K562 (cell line): Measurements from ENCODE around the gene LRRC27. TPM values are rescaled to one million over a fixed set of nuclear protein-coding genes. Genes with fewer than 3 reads are reported as not detected.
A peak's percentile ranks its signal among the peaks of the same experiment; 100 is the strongest.

Source experiments
- ATAC-seq: fragments of 200-7000 bp; cut with Tn5 transposase; 3 replicates; pipeline ENCODE4 v1.9.1; 2020; ENCODE audit warnings: moderate library complexity
- BruUV-seq: library from RNA; stranded (reverse); fragments of 400-500 nt; replicated peaks from 2 replicates; lab custom pipeline; 2021; lab: Mats Ljungman, UMichigan
- CTCF ChIA-PET: fragments of 300-600 bp; formaldehyde crosslinking; extraction: SDS; loops from one replicate; lab custom pipeline; 2021; ENCODE audit warnings: low intra/inter-chr PET ratio; lab: Yijun Ruan, JAX
- POLR2A ChIA-PET: fragments of 300-600, 350-650 bp; sonication (Branson Sonifier 250); formaldehyde crosslinking; extraction: SDS; loops from one replicate; lab custom pipeline; 2021; ENCODE audit warnings: antibody characterized with exemption, inconsistent platforms; lab: Yijun Ruan, JAX
- DNase-seq, 4 experiments: peaks; one replicate each; pipeline versions ENCODE4 v3.0.0 to v3.0.0-alpha.2; 2011 to 2018; ENCODE audit warnings: low spot score in 3 of 4, mixed read lengths in 3 of 4; ENCODE audit errors: extremely low read depth in 1 of 4
- FAIRE-seq: peaks from 2 replicates; lab custom pipeline; 2011; peaks lifted over from hg19 to GRCh38; lab: Jason Lieb, UNC
- H2AFZ ChIP-seq: 2 replicates; pipeline ENCODE4 v1.6.0; 2011; ENCODE audit warnings: low read depth, low read length, control low read depth, inconsistent platforms
- H3K27ac ChIP-seq: fragments of 200-600 bp; 3 replicates; pipeline ENCODE4 v1.8.0; 2011; ENCODE audit warnings: low read depth, mild to moderate bottlenecking, control low read depth, inconsistent platforms, low read length, moderate library complexity, mixed read lengths; ENCODE audit errors: extremely low read depth
- H3K27me3 ChIP-seq, 2 experiments: fragments of 300-600 bp in 1 of 2; 2 replicates in 1 of 2; 3 replicates in 1 of 2; pipeline versions ENCODE4 v1.6.0 to v1.8.0; 2011; ENCODE audit warnings: inconsistent platforms in 2 of 2, low read length in 2 of 2, mild to moderate bottlenecking in 1 of 2, mixed read lengths in 1 of 2, moderate library complexity in 1 of 2; ENCODE audit not compliant: control insufficient read depth in 2 of 2, insufficient read depth in 2 of 2
- H3K36me3 ChIP-seq: fragments of 300-600 bp; 3 replicates; pipeline ENCODE4 v1.8.0; 2011; ENCODE audit warnings: mild to moderate bottlenecking, low read length, inconsistent platforms; ENCODE audit not compliant: control insufficient read depth, insufficient read depth
- H3K4me1 ChIP-seq, 2 experiments: fragments of 200-600 bp in 1 of 2; replicated peaks in 1 of 2; 2 replicates in 1 of 2; 3 replicates in 1 of 2; pipeline versions ENCODE4 v1.5.1 to v1.8.0; 2011; ENCODE audit warnings: inconsistent platforms in 2 of 2, low read length in 2 of 2, mild to moderate bottlenecking in 1 of 2, mixed read lengths in 1 of 2, moderate library complexity in 1 of 2; ENCODE audit not compliant: control insufficient read depth in 2 of 2, insufficient read depth in 2 of 2
- H3K4me2 ChIP-seq: 2 replicates; pipeline ENCODE4 v1.6.1; 2011; ENCODE audit warnings: low read length, control low read depth, inconsistent platforms, mixed read lengths; ENCODE audit not compliant: insufficient read depth
- H3K4me3 ChIP-seq: fragments of 200-600 bp; sonication (generic), shearing (Covaris generic); 2 replicates; pipeline ENCODE4 v1.5.1; 2016; ENCODE audit warnings: control low read depth, inconsistent platforms
- H3K79me2 ChIP-seq: fragments of 200-600 bp; 3 replicates; pipeline ENCODE4 v1.8.0; 2011; ENCODE audit warnings: low read length, inconsistent platforms; ENCODE audit not compliant: control insufficient read depth, insufficient read depth
- H3K9ac ChIP-seq, 2 experiments: 2 replicates each; pipeline versions ENCODE4 v1.6.0 to v1.6.1; 2011; ENCODE audit warnings: low read depth in 2 of 2, low read length in 2 of 2, control low read depth in 1 of 2, inconsistent platforms in 1 of 2, mild to moderate bottlenecking in 1 of 2, mixed read lengths in 1 of 2; ENCODE audit not compliant: insufficient read depth in 1 of 2
- H3K9me1 ChIP-seq: one replicate; pipeline ENCODE4 v1.6.0; 2011; ENCODE audit warnings: inconsistent platforms, mild to moderate bottlenecking, low read length, moderate library complexity; ENCODE audit not compliant: control insufficient read depth, insufficient read depth
- H3K9me3 ChIP-seq: replicated peaks from 2 replicates; pipeline ENCODE4 v1.5.1; 2011; ENCODE audit warnings: low read depth, low read length, inconsistent platforms; ENCODE audit not compliant: control insufficient read depth, insufficient read depth
- H4K20me1 ChIP-seq: replicated peaks from 2 replicates; pipeline ENCODE4 v1.6.1; 2011; ENCODE audit warnings: low read length, inconsistent platforms, mixed read lengths; ENCODE audit not compliant: control insufficient read depth, insufficient read depth
- CCNT2 ChIP-seq: IDR thresholded peaks from 2 replicates; pipeline ENCODE4 v1.6.1; 2011; ENCODE audit warnings: borderline replicate concordance, low read depth, mild to moderate bottlenecking, moderate library complexity, mixed read lengths, low read length; ENCODE audit not compliant: insufficient read length; ENCODE audit errors: extremely low read depth
- GTF2F1 ChIP-seq: IDR thresholded peaks from 2 replicates; pipeline ENCODE4 v1.6.1; 2011; ENCODE audit warnings: low read depth, low read length, improper control_type of control experiment
- MTA1 ChIP-seq: fragments of 450-650 bp; IDR thresholded peaks from 2 replicates; pipeline ENCODE4 v1.6.1; 2017; ENCODE audit warnings: borderline replicate concordance
- MXI1 ChIP-seq: IDR thresholded peaks from 2 replicates; pipeline ENCODE4 v1.6.1; 2011; ENCODE audit warnings: low read depth, mild to moderate bottlenecking, improper control_type of control experiment, low read length
- NFYB ChIP-seq: IDR thresholded peaks from 2 replicates; pipeline ENCODE4 v1.6.1; 2011; ENCODE audit warnings: mild to moderate bottlenecking, moderate library complexity; ENCODE audit not compliant: insufficient read length; ENCODE audit errors: extremely low read depth
- POLR2AphosphoS5 ChIP-seq: IDR thresholded peaks from 2 replicates; pipeline ENCODE4 v1.6.1; 2011; ENCODE audit warnings: mild to moderate bottlenecking, low read depth, low read length, moderate library complexity; ENCODE audit not compliant: control insufficient read depth, insufficient read depth
- RFX1 ChIP-seq: fragments of 450-650 bp; IDR thresholded peaks from 2 replicates; pipeline ENCODE4 v1.6.1; 2016; ENCODE audit warnings: mild to moderate bottlenecking, moderate library complexity
- YY1 ChIP-seq, 3 experiments: IDR thresholded peaks; 2 replicates each; pipeline ENCODE4 v1.6.1; 2011; ENCODE audit warnings: low read length in 2 of 3, mild to moderate bottlenecking in 2 of 3, moderate library complexity in 2 of 3, borderline replicate concordance in 1 of 3, control low read depth in 1 of 3, low read depth in 1 of 3; ENCODE audit not compliant: insufficient read depth in 3 of 3, insufficient replicate concordance in 2 of 3, control insufficient read depth in 1 of 3, insufficient read length in 1 of 3; ENCODE audit errors: extremely low read depth in 1 of 3
- ZNF274 ChIP-seq: IDR thresholded peaks from 2 replicates; pipeline ENCODE4 v1.6.1; 2011; ENCODE audit warnings: low read depth, mild to moderate bottlenecking, low read length, moderate library complexity, borderline replicate concordance
- WGBS: fragments of 100-300 bp; shearing (Covaris generic); methylation state at CpG from one replicate; pipeline ENCODE4 v1.1.6; 2016; ENCODE audit warnings: low coverage, mixed read lengths; ENCODE audit not compliant: insufficient coverage; ENCODE audit errors: missing lambda C conversion rate; 5-methylcytosine and 5-hydroxymethylcytosine counted together
- in situ Hi-C: fragments of 300-500 bp; cut with MboI; formaldehyde crosslinking; loops from 4 replicates; pipeline ENCODE4 v1.15.0; 2018; ENCODE audit warnings: inconsistent platforms, mixed read lengths
- intact Hi-C: fragments of 100-400 bp; cut with micrococcal nuclease; formaldehyde crosslinking; loops from 2 replicates; pipeline ENCODE4 v1.14.2; 2022
- polyA plus RNA-seq, 8 experiments: library from polyadenylated mRNA; depleted of rRNA in 4 of 8; stranded (reverse) in 5 of 8; unstranded in 3 of 8; fragments of >200 nt; fragmentation: Nextera tagmentation in 2 of 8; fragmentation: Illumina TruSeq in 1 of 8; extraction: Ambion mirVana in 2 of 8; extraction: Trizol in 1 of 8; gene quantifications; 2 replicates each; pipeline versions ENCODE4 v1.2.1 to v1.2.3, GENCODE V29; 2011 to 2014; ENCODE audit warnings: inconsistent platforms in 1 of 8, missing spikeins in 1 of 8
- total RNA-seq, 7 experiments: library from RNA; depleted of rRNA in 6 of 7; stranded (reverse); fragments of >200 nt in 6 of 7; fragmentation: Illumina TruSeq in 2 of 7; extraction: Trizol in 2 of 7; gene quantifications; 2 replicates each; pipeline versions ENCODE4 v1.2.1 to v1.2.3, GENCODE V29; 2011 to 2021; ENCODE audit warnings: low replicate concordance in 1 of 7
- TF ChIP-seq, protein P1 (sequence below): sonication (generic); formaldehyde crosslinking; IDR thresholded peaks from 2 replicates; pipeline ENCODE4 v1.5.0; 2020; ENCODE audit warnings: missing genetic modification reagents
- TF ChIP-seq, protein P2 (sequence below): sonication (generic); formaldehyde crosslinking; IDR thresholded peaks from 2 replicates; pipeline ENCODE4 v1.8.0; 2023; ENCODE audit warnings: mild to moderate bottlenecking, missing genetic modification reagents
- TF ChIP-seq, protein P3 (sequence below): fragments of 450-650 bp; conservative IDR thresholded peaks from 2 replicates; pipeline ENCODE4 v1.6.1; 2016; ENCODE audit warnings: missing genetic modification characterization, low read depth, mild to moderate bottlenecking, control low read depth, missing compliant biosample characterization
- TF ChIP-seq, protein P4 (sequence below): fragments of 450-650 bp; formaldehyde crosslinking; IDR thresholded peaks from 2 replicates; pipeline ENCODE4 v1.4.0; 2020; ENCODE audit warnings: mild to moderate bottlenecking, moderate library complexity
- TF ChIP-seq, protein P5 (sequence below): fragments of 250-450 bp; sonication (Bioruptor Pico); IDR thresholded peaks from 2 replicates; pipeline ENCODE4 v1.8.0; 2022; ENCODE audit warnings: moderate library complexity, mild to moderate bottlenecking, inconsistent platforms

The LRRC27 gene
- total and polyA plus RNA-seq, 9 of the 15 experiments (the other 6 are each of a cell fraction or from before 2014, with no cell fraction given), result 0.10 to 2.7 (median 1.4) TPM

DNA sequence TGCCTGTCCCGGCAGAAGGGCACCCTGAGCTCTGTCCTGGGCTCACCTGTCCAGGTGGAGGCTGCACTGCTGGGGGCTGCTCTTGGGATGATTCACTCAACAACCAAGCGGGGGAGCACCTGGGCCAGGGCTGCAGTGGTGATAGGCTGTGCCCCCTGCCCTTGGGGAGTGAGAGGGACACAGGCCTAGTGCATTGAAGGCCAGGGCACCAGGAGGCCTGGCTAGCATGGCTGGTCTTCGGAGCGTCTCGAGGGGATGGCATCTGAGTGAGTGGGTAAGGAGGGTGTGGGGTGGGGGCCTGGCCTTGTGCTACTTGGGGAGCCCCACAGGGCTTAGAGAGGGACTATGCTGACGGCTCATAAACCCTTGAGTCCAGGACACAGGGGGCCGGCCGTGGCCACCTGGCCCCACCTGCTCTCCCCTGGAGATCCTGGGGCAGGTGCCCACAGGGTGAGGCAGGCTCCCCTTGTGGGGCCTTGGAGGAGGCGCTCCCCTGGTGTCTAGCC is 68.1 kb downstream of the LRRC27 start:
- in situ Hi-C loops, result no loop called here
- FAIRE-seq (no peak), ATAC-seq (no peak)
- TF ChIP-seq, protein P1, sequence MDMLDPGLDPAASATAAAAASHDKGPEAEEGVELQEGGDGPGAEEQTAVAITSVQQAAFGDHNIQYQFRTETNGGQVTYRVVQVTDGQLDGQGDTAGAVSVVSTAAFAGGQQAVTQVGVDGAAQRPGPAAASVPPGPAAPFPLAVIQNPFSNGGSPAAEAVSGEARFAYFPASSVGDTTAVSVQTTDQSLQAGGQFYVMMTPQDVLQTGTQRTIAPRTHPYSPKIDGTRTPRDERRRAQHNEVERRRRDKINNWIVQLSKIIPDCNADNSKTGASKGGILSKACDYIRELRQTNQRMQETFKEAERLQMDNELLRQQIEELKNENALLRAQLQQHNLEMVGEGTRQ (CRISPR knock-in tag), result no peak
- TF ChIP-seq POLR2AphosphoS5, result no peak
- TF ChIP-seq, protein P2, sequence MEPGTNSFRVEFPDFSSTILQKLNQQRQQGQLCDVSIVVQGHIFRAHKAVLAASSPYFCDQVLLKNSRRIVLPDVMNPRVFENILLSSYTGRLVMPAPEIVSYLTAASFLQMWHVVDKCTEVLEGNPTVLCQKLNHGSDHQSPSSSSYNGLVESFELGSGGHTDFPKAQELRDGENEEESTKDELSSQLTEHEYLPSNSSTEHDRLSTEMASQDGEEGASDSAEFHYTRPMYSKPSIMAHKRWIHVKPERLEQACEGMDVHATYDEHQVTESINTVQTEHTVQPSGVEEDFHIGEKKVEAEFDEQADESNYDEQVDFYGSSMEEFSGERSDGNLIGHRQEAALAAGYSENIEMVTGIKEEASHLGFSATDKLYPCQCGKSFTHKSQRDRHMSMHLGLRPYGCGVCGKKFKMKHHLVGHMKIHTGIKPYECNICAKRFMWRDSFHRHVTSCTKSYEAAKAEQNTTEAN (CRISPR knock-in tag), result no peak
- TF ChIP-seq, protein P3, sequence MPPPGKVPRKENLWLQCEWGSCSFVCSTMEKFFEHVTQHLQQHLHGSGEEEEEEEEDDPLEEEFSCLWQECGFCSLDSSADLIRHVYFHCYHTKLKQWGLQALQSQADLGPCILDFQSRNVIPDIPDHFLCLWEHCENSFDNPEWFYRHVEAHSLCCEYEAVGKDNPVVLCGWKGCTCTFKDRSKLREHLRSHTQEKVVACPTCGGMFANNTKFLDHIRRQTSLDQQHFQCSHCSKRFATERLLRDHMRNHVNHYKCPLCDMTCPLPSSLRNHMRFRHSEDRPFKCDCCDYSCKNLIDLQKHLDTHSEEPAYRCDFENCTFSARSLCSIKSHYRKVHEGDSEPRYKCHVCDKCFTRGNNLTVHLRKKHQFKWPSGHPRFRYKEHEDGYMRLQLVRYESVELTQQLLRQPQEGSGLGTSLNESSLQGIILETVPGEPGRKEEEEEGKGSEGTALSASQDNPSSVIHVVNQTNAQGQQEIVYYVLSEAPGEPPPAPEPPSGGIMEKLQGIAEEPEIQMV (tag), result no peak
- no peak for TF ChIP-seq CCNT2
- TF ChIP-seq RFX1, result no peak
- no peak for TF ChIP-seq MXI1
- TF ChIP-seq GTF2F1, result no peak
- TF ChIP-seq, protein P4, sequence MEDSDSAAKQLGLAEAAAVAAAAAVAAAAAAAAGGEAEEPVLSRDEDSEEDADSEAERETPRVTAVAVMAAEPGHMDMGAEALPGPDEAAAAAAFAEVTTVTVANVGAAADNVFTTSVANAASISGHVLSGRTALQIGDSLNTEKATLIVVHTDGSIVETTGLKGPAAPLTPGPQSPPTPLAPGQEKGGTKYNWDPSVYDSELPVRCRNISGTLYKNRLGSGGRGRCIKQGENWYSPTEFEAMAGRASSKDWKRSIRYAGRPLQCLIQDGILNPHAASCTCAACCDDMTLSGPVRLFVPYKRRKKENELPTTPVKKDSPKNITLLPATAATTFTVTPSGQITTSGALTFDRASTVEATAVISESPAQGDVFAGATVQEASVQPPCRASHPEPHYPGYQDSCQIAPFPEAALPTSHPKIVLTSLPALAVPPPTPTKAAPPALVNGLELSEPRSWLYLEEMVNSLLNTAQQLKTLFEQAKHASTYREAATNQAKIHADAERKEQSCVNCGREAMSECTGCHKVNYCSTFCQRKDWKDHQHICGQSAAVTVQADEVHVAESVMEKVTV, result no peak
- TF ChIP-seq YY1 (IDR thresholded peaks at IDR 0.05; ENCODE audit: borderline replicate concordance in 1 of 3, control insufficient read depth in 1 of 3, extremely low read depth in 1 of 3, insufficient read depth in 3 of 3, insufficient read length in 1 of 3, insufficient replicate concordance in 2 of 3, low read depth in 1 of 3, low read length in 2 of 3), result no peak
- TF ChIP-seq, protein P5, sequence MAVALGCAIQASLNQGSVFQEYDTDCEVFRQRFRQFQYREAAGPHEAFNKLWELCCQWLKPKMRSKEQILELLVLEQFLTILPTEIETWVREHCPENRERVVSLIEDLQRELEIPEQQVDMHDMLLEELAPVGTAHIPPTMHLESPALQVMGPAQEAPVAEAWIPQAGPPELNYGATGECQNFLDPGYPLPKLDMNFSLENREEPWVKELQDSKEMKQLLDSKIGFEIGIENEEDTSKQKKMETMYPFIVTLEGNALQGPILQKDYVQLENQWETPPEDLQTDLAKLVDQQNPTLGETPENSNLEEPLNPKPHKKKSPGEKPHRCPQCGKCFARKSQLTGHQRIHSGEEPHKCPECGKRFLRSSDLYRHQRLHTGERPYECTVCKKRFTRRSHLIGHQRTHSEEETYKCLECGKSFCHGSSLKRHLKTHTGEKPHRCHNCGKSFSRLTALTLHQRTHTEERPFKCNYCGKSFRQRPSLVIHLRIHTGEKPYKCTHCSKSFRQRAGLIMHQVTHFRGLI (CRISPR knock-in tag), result no peak
- TF ChIP-seq ZNF274, result no peak
- TF ChIP-seq MTA1, result no peak
- TF ChIP-seq NFYB, result no peak

More for the DNA sequence above, 68.1 kb downstream of the LRRC27 start:
- 80% methylated on average over 1 of the region's 9 CpGs for WGBS
- CTCF ChIA-PET, result no interaction called here
- H3K9me3 ChIP-seq, result no peaks in the 10 kb centered on the region
- peaks cover 2% of the 10 kb centered on the region; the same call in 1 of the 3 replicates for H3K36me3 ChIP-seq
- BruUV-seq, result no TSS peak
- H3K9me1 ChIP-seq, result no peaks in the 10 kb centered on the region
- H2AFZ ChIP-seq, result no peak overlapping the region
- H4K20me1 ChIP-seq, result no peaks in the 10 kb centered on the region
- H3K27me3 ChIP-seq, result no peaks in the 10 kb centered on the region
- no peak overlapping the region for H3K4me2 ChIP-seq
- H3K4me1 ChIP-seq, result peaks cover 5 to 73% of the 10 kb centered on the region in 2 experiments; a peak in 3 of 5 replicates
- peak overlapping the region in 1 of 2 experiments; percentile 45; a peak in 1 of 4 replicates for H3K9ac ChIP-seq
- H3K27ac ChIP-seq, result no peak overlapping the region
- DNase-seq, result no peak
- intact Hi-C loops, result no loop called here
- POLR2A ChIA-PET, result no interaction called here
- peaks cover 12% of the 10 kb centered on the region; the same call in 2 of the 3 replicates for H3K79me2 ChIP-seq
- H3K4me3 ChIP-seq, result no peak overlapping the region
